ENCODE results near the gene ZFYVE27.
A peak's percentile ranks its signal among the peaks of the same experiment; 100 is the strongest.

The ZFYVE27 gene, protein sequence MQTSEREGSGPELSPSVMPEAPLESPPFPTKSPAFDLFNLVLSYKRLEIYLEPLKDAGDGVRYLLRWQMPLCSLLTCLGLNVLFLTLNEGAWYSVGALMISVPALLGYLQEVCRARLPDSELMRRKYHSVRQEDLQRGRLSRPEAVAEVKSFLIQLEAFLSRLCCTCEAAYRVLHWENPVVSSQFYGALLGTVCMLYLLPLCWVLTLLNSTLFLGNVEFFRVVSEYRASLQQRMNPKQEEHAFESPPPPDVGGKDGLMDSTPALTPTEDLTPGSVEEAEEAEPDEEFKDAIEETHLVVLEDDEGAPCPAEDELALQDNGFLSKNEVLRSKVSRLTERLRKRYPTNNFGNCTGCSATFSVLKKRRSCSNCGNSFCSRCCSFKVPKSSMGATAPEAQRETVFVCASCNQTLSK

DNA sequence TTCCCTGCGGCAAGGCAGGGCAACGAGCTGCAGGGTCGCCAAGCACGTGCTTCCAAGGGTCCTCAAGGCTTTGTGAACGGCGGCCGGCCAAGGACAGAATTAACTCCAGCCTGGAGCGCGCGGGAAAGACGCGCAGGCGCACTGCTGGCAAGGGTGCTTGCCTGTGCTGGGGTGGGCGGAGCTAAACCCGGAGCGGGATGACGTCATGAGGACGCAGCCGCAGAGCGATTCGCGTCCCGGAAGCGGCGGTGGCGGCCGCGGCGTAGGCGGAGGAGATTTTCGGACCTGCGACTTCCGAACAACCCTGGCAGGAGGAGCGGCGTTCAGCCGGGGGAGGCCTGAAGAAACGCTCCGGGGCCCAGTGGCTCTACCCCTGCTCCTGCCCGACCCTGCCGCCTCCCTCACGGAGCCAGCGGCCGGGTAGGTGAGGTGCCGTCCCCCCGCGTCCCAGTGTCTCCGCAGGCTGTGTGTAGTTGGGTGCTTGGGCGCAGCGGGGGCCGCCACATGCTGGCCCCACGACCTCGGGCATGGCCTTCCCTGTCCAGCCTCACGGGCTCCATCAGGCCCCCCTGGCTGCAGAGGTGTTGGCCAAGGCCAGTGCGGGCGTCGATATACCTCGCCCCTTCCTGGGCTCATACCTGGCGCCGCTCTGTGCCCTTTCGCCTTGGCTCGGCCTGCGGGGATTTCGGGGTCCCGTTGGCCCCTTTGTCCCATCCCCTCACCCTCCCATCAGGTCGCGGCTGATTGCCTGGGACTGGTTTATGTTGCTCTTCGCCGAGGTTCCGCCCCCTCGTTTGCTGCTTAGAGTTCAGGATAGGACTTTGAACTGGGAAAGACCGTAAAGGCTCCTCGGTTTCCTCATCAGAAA, at the start of gene ZFYVE27:
Gene ZFYVE27 (plus strand): TSS at position 227 of the 868 bp plus-strand sequence. CDS start 1,350 bp downstream, outside the sequence.
- peak; percentile 59 to 82 for DNase-seq

DNA sequence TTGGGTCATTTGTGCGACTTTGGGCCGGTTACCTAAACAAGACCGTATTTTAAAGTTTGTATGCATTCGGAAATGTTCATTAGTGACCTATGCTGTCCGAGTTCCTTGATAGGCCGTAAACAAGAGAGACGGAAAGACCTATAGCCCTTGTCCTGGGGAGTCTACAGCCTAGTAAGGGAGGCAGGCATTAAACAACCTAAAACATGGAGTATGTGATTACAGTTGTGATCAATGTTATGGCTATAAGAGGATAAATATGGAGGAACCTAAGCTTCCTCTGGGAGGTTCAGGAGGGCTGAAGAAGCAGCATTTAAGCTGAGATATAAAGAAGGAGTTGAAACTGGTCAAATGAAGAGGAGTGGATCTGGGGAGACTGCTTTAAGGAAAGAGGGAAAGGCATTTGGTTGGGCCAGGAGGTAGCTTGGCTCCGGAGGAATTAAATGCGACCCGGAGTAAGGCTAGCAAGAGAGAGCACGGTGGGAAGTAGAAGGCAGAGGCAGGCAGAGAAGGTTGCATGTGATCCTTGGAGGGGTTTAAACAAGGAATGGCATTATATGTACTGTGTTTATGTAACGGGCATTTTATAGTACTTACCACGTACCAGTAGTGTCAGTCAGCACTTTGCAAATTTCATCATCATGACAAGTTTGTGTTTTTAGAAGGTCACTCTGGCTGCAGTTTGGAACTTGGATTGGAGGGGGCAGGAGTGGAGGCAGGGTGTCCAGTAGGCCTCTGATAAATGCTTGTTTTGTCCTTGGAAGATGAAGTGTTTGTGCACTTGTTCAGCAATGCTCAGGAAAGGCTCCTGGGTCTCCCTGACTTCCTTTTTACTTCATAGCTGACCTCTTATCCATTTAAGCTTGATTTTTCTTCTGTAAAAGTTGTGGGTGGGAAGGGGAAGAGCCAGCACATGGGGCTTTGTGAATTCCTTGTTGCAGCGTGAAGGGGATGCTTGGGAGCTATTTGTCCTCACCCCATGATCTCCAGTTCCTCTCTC, 48.8 kb upstream of the ZFYVE27 start:
- DNase-seq, result no peak

DNA sequence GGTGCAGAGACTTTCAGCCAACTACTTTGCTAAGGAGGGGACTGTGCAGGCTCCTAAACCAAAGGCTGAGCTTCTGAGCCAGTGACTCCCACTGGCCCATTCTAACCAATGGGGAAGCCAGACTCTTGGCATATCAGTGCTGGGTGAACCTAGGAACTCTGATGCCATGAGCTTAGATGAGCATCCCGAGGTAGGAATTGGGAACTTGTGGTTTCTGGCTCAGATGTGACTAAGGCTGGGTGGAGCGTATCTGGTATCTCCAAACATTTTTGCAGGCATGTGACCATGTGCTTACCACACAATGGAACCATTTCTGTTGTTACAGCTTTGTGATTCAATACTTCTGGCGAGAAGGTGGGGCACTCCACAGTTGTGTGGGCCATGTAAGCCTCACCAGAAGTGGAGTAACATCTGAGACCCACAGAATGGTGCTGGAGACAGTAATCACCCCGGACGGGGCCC, 47.3 kb upstream of the ZFYVE27 start:
- DNase-seq, result no peak

DNA sequence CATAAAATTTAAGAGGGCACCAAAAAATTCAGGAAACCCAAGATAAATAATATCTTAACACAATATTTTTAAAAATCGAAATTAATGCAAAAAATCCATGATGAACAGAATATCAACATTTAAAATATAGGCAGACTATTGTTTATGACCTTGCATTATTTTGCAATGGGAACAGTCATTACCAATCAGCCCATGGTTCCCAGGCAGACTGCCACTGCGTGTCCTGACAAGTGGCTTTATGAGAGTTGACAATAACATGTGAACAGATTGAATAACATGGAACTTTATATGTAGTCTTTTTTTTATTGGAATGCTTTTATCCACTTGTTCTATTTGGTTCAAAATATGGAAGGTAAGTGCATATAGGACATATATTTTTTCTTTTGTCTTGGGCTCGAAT, 46.8 kb upstream of the ZFYVE27 start:
- DNase-seq, result no peak

DNA sequence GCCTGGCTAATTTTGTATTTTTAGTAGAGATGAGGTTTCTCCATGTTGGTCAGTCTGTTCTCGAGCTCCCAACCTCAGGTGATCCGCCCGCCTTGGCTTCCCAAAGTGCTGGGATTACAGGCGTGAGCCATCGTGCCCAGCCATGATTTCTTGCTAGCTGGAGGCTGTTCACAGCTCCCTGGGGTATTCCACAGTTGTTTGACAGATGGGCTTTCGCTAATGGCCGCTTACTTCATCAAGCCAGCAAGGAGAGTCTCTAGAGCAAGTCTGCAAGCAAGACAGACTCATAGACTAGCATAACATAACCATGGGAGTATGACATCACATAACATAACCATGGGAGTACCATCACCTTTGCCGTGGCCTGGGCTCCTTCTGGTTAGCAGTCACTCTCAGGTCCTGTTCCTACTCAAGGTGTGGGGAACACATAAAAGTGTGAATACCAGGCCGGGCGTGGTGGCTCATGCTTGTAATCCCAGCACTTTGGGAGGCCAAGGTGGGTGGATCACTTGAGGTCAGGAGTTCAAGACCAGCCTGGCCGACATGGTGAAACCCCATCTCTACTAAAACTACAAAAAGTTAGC, 38.8 kb upstream of the ZFYVE27 start:
- peak; percentile 36 to 55 for DNase-seq

DNA sequence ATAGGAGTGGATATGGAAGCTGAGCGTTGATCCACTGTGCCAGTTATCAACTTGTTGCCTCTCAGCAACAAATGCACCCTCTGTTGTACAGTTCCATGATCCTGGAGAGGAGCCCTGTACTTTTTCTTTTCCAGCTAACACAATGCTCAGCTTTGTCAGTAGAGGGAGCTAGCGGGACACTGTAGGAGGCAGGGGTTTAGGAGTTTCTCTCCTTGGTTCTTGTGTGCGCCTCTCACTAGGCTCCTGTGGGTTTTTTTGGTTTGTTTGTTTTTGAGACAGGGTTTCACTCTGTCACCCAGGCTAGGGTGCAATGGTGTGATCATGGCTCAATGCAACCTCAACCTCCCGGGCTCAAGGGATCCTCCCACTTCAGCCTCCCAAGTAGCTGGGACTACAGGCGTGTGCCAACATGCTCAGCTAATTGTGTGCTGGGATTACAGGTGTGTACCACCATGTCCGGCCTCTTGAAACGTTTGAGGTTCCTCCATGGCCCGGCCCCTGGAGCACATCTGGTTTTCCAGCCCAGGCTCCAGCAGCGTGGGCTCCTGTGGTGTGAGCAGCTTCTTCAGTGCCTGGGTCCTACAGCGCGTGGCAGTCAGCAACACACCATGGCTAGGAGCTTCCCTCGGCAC, 35.4 kb upstream of the ZFYVE27 start:
- peak; percentile 35 to 48 for DNase-seq

DNA sequence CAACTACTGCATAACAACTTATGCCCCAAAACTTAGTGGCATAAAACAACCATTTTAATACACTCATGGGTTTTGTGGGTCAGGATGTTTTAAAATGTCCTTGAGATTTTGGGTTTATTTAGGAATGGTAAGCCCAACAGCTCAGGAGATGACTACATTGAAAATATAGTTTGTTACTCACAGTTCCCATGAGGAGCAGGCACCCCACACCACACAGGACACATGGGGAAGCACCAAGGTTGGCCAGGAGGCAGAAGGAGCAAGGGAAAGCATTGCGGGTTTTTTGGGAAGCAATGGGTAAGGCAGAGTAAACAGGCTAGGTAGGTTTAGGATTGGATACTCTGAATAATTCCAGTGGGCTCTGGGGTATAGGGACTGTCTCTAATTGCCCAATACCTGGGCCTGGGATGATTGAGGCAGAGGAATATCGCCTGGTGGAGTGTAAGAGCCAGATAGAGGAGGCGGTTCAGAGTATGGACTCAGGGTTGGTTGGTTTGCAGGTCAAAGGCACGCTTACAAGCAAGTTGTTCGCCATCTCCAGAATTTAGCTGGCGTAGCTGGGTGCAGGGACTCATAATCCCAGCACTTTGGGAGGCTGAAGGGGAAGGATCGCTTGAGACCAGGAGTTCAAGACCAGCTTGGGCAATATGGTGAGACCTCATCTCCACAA, 33.4 kb upstream of the ZFYVE27 start:
- no peak for DNase-seq

DNA sequence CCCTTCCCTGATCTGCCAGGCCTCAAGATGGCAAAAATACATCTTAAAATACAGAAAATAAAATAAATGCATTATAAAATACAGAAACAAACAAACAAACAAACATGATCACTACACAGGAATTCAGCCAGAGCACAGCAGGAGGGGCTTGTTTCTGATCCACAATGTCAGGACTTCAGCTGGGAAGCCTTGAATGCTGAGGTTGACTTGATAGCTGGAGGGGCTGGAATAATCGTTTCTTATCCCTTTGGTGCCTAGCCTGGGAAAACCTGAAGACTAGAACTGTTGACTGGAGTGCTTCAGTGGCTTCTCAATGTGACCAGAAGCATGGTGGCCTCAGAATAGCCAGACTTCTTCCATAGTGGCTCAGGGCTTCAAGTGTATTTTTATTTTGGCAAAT, 32.6 kb upstream of the ZFYVE27 start:
- no peak for DNase-seq

DNA sequence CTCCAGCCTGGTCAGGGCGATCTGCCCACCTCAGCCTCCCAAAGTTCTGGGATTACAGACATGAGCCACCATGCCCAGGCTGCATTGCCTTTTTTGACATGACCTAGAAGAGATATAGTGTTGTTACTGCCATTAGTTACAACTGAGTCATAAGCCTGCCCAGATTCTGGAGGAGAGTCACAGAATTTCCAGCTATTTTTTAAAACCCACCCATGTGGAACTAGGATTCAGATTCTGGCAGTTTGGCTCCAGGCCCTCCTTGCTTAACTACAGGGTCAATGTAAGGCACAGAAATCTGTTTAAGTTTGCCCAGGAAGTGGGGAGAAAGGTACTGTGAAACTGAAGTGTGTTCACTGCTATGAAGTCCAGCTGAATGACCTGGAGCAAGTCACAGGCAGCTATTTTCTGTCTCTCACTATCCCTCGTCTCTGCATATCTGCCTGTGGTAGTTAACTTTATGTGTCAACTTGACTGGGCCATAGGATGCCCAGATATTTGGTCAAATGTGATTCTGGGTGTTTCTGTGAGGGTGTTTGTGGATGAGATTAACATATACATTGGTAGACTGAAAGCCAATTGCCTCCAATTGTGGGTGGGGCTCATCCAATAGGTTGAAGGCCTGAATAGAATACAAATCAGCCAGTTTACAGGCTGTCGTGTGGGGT, 31.8 kb upstream of the ZFYVE27 start:
- no peak for DNase-seq

DNA sequence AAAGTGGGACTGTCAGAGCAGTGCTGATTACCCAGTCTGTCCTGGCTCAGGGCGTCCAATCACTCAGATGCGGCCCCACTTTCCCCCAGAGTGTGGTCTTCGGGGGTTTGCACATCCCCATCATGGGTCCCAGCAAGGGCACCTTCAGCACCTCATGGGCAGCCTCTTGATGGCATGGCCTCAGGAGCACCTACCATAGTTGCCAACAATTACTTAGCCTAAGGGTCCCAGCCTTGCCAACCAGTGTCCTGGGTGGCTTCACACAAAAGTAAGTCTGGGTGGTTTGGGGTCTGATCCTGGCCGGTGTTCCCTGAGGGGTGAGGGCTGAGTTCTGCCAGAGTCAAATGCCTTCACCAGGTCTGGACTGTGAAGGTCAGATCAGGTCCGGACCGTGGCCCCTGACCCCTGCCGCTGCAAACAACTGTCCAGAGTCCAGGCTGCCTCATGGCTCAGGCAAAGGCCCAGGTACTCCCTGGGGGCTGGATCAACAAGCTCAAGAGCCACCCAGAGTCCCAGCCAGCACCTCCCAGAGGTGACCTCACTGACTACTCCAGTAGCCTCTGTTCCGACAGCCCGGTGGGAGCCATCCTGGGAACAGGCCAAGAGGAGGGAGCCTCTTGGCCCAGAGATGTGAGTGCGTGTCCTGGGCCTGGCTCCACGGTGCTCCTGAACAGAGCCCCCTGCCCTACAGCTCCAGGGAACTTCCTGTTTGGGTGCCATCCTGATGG, 29.6 kb upstream of the ZFYVE27 start:
- DNase-seq, result no peak

DNA sequence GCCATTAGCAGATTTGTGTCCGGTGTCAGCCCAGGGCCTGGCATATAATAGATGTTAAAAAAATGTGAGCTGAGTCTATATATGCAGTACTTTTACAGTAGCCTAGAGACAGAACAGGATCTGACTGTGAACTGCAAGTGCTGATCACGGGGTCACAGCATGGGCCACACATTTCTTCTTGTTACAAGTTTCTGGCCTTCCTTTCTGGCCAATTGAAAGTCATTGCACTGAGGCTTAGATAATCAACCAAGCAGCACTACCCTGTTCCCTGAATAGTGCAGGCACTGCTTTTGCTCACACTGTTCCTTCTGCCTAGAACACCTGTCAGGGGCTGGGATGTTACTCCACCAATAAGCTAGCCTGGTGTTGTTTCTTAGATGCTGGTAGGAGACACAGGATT, 28.8 kb upstream of the ZFYVE27 start:
- DNase-seq, result no peak

DNA sequence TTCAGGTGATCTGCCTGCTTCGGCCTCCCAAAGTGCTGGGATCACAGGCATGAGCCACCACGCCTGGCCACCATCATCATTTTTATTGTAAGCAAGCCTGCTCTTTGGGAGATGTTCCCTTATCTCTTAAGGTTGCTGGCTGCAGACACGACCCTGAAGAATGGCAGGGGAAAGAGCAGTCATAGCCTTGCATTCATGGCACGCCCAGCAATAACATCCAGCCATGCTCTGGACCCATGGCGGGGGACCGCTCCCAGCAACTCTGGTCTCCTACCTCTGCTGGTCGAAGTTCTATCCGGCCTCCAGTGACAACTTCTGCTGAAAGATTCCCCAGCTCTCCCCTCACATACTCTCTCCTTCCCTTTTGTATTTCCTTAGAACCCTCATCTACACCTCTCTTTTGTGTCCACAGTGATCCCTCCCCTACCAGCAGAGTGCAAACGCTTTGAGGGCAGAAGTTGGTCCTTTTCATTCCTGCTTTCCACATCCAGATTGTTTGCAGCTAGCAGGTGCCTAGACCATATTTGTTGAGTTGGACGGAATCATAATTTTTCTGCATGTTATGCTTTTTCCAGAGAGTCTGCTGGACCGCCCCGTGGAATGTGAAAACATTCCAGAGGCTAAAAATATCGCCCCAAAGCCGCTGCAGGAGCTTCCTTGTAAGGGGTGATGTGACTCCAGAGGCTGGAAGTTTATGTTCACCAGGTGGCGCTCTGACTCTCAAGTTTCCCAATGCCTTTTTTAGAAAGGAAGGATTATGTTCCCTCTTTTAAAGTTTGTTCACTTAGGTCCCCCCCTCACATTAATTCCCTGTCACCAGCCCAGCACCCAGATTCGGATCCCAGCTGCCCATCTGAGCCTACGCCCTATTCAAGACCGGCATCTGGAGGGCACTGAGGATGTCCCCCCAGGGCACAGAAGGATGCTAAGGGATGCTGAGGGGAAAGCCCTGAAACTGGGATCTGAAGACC, 27.7 kb upstream of the ZFYVE27 start:
- peak in 1 of 2 experiments; percentile 2 for DNase-seq

DNA sequence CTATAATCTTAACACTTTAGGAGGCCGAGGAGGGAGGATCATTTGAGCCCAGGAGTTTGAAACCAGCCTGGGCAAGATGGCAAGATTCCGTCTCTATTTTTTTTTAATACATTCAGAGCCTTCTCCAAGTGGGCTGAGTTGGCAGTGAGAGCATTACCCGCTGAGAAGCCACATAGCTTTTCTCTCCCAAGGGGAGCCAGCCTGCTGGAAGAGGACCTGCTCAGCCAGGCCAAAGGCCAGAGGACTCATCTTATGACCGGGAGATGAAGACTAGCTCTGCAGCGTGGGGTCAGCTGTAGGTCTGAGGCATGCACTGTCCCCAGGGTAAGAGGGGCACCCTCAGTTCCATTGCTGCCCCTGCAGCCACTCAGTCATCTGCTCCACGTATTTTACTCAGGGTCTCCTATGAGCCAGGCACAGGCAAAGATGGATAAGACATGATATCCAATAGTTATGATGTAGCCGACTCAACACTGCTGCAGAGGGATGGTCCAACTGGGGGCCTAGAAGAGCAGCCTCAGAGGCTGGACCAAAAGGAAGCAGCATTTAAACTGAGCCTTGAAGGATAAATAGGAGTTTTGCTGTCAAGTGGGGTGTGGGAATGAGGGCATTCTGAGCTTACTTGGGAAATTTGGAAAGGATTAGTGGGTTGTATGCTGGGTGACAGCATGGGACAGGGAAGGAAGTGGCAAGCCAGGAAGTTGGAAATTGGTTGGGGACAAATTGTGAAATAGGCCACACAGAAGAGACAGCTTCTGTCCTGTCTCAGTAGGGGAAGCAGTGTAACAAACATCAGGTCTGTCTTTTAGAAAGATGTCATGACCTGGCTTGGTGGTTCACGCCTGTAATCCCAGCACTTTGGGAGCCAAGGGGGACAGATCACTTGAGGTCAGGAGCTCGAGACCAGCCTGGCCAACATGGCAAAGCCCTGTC, 25.0 kb upstream of the ZFYVE27 start:
- DNase-seq, result no peak

DNA sequence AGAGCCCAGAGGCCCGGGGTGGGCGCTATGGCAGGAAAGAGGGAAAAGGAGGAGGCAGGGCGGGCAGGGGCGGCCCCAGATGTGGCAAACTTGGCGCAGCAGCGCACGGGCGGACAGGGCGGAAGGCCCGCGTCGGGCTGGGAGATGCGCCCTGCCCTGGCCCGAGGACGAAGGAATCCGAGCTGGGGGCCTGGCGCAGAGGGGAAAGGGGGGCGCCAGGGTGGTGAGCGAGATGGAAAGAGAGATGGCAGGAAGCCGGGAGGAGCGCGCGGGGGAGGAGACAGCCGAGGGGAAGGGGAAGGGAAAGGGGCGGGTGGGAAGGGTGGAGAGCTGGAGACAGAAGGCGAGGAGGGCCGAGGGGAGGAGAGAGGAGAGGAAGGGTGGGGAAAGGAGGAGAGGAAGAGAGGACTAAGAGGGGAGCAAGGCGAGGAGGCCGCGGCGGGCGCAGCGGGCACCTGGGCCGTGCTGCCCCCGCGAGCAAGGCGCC, 23.5 kb upstream of the ZFYVE27 start, which contains the start of gene MARVELD1:
Gene MARVELD1 (plus strand): TSS at position 392 of the 487 bp plus-strand sequence. CDS start 147 bp downstream, outside the sequence.
- DNase-seq, result peak; percentile 29 to 43

DNA sequence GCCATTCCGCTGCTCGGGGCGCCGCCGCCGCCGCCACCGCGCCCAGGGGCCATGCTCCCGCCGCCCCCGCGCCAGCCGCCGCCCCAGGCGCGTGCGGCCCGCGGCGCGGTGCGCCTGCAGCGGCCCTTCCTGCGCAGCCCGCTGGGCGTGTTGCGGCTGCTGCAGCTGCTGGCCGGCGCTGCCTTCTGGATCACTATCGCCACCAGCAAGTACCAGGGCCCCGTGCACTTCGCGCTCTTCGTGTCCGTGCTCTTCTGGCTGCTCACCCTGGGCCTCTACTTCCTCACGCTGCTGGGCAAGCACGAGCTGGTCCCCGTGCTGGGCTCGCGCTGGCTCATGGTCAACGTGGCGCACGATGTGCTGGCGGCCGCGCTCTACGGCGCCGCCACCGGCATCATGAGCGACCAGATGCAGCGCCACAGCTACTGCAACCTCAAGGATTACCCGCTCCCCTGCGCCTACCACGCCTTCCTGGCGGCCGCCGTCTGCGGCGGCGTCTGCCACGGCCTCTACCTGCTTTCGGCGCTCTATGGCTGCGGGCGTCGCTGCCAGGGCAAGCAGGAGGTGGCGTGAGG, 23.0 kb upstream of the ZFYVE27 start:
- DNase-seq, result peak in 1 of 2 experiments; percentile 46

Data from NCI-H524 (cell line).